NCI-H345 (cell line): ENCODE measurements around the gene ACTG1.

Experiments used
- DNase-seq: peaks from one replicate; lab custom pipeline; 2025; lab: John Stamatoyannopoulos, UW

The ACTG1 gene

DNA sequence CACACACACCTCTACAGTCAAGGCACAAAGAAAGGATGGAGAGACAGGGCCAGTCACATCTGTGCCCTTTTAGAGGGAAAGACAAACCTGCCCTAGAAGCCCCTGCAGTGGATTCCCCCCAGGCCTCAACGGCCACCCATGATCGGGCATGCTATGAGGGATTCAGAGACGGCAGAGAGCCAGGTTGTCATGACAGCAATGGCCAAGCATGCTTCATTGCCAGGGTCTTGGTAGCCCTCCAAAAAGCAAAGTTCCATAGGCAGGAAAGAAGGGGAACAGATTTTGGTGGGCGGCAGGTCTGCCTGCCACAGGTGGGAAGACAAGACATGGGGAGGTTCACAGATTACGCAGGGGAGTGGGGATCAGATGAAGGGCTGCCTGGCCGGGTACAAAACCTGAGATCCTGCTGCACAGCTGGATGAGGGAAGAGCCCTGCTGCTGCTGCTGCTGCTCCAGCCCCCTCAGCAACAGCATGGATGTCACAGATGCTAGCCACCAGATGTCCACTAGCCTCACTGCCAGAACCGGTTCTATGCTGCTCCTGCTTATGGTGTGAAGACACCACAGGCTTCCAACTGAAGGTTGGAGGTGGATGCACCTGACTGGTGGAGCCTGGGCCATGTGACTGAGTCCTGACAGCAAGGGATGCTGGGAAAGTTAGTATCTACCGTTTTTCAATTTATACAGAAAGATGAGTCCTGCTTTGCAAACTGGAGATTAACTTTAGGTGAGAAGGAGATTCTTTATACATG, 17.8 kb downstream of the ACTG1 start:
- peak; percentile 35 for DNase-seq

GRCh38 chr17:81493198-81494038, 19.2 kb downstream of the ACTG1 start:
- no peak for DNase-seq

DNA sequence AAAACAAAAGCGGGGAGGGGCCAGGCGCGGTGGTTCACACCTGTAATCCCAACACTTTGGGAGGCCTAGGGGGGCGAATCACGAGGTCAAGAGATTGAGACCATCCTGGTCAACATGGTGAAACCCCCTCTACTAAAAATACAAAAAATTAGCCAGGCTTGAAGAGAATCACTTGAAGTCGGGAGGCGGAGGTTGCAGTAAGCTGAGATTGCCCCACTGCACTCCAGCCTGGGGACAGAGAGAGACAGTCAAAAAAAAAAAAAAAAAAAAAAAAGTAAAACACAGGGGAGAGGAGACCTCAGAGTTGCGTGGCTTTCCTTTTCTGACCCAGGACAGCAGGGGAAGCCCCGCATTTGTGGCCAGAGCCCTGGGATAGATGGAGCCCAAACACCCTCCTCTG, 19.9 kb downstream of the ACTG1 start:
- no peak for DNase-seq

GRCh38 chr17:81492202-81492601, 20.4 kb downstream of the ACTG1 start:
- DNase-seq: no peak

GRCh38 chr17:81491761-81492160, 20.8 kb downstream of the ACTG1 start:
- DNase-seq: no peak

DNA sequence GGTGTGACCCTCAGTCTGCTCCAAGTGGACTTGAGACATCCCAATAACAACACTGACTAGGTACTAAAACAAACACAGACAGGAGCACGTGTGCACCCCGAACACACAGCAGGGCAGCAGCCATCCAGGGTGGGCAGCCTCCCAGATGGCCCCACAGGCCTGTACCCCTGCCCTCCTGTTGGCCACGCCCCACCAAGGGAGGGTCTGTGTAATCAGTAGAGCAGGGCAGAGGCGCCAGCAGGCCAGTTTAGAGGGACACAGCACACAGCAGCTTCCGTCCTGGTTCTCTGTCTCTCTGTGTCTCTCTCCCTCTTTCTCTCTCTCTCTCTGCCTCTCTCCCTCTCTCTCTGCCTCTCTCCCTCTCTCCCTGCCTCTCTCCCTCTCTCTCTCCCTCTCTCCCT, 21.4 kb downstream of the ACTG1 start:
- DNase-seq: no peak

GRCh38 chr17:81489998-81490992, 22.3 kb downstream of the ACTG1 start:
- DNase-seq: no peak

GRCh38 chr17:81489012-81489997, 23.3 kb downstream of the ACTG1 start:
- peak; percentile 93 for DNase-seq

DNA sequence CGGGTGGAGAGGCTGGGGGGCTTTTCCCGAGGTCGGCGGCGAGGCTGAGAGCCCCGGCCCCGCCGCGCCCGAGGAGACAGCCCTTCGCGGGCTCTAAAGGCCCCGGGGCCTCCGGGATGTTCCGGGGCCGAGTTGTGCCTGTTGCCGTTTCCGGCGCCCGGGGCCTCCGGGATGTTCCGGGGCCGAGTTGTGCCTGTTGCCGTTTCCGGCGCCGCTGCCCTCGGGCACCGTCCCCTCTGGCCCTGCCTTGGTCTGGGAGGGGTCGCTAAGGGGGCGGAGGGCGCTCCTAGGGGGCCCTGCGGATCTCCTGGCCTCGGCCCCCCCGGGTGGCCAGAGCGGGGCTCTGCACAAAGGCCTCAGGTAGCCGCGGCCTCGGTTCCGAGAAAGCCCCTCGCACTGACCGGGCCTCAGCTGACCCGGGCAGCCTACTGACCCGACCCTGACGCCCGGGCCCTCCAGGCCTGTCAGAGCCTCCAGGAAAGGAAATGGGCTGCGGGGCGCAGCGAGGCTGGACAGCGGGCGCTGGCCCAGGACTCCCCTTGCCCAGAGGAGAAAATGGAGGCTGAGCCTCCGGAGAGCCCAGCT, 24.2 kb downstream of the ACTG1 start:
- DNase-seq: no peak

- DNase-seq: peak; percentile 89
Measured at GRCh38 chr17:81487487-81488275, 24.9 kb downstream of the ACTG1 start.

DNA sequence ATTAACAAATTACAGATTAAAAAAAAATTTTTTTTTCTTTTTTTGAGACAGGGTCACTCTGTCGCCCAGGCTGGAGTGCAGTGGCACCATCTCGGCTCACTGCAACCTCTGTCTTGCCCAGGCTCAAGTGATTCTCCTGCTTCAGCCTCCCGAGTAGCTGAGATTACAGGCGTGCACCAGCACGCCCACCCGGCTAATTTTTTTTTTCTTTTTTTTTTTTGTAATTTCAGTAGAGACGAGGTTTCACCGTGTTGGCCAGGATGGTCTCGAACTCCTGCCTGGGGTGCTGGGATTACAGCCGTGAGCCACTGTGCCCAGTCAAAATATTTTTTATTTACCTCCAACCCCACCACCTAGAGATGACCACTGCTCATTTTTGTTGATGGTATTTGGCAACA, 25.5 kb downstream of the ACTG1 start:
- DNase-seq: no peak

DNA sequence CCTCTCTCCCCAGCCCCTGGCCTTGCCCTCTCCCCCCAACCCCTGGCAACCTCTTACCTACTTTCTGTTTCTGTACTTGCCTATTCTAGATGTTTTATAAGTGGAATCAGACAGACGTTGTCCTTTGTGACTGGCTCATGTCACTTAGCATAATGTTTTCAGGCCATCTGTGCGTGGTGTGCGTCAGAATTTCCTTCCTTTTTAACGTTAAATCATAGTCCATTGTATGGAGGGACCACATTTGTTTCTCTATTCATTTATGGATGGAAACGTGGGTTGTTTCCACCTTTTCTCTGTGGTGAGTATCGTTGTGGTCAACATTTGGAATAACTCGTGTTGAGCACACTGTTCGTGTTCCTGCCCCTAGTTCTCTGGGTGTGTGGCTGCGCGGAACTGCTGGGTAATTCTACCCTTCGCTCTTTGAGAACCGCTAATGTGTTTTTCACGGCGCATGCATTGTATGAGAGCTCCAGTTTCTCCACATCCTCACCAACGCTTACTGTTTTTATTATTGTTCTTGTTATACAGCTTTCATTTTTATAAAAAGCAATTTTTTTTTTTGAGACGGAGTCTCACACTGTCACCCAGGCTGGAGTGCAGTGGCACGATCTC, 26.3 kb downstream of the ACTG1 start:
- no peak for DNase-seq

DNA sequence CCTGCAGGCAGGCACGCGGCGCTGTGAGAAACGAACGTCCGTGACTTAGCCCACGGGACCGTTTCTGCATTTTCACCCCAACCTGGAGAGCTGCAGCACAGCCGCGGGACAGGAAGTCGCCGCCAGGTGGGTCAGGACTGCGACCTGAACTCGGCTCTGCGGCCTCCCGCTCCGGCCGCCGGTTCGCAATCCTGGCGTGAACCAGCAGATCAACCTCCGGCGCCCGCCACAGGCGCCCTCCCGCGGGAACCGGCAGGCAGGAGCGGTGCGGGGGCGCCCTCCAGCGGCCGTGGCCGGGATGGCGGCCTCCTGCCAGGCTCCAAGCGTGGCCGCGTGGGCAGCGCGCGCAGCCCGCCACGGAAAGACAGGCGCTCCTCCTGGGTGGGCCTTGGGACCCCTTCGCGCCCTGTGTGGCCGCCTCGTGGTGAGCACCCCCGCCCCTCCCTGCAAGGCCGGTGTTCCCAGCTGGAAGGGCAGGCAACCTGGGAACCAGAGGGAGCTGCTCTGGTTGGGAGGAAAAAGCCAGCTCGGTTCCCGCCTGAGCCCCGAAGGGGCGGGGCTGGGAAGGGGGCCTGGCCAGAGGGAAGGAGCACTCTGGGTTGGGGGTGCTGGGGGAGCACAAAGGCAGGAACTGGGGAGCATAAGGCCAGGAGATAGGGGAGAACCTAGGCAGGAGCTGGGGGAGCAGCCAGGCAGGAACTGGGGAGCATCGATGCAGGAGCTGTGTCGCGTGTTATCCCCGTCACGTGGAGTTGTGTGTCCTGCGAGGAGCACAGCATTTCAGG, 28.2 kb downstream of the ACTG1 start:
- peak; percentile 92 for DNase-seq

DNA sequence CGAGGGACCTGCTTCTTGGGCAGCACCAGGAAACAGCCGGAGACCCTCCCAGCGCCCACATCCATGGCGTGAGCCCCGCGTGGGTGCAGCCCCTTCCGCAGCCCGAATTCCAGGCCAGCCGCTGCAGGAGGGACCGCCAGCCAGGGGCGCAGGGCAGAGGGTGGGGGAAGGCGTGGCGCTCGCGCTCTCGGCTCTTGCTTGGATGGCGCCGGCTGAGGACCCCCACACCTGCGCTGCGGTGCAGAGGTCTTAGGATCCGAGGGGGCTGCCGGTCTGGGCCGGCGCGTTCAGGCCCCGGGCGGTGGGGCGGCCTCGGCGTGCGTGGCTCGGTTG, 28.8 kb downstream of the ACTG1 start:
- no peak for DNase-seq

DNA sequence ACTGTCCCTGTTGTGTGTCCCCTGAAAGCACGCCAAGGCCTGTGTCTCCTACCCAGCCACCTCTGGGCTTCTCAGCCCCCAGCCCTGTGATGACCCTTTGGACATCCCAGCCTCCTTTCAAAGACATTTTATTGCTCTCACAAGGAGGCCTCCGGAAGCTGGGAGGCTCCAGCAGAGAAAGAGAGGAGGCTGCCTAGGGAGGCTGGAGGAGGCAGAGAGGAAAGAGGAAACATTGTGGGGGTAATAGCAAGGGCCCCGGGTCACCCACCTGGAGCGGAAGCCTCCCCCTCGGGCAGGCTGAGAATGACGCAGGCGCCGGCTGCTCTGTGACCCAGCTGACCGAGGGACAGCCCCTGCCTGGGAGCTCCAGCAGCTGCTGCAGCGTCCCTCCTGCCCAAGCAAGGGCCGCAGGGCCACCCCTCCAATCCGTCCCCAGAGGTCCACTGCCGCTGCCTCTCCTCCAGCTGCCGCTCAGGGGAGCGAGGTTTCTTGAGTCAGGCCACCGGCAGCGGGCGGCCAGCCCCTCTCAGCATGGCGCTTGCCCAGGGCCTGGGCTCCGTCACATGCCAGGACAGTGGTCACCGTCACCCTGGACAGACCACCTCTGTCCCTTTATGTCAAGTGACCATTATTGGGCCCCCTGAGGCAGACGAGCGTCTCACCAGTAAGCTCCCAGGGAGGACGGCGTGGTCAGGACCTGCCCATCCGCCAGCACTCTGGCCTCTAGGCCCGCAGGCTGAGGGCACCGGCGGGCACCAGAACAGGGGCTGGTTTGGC, 29.3 kb downstream of the ACTG1 start:
- DNase-seq: no peak

GRCh38 chr17:81482673-81483072, 29.9 kb downstream of the ACTG1 start:
- no peak for DNase-seq

GRCh38 chr17:81481815-81482505, 30.6 kb downstream of the ACTG1 start:
- no peak for DNase-seq
